HCT116 (cell line): ENCODE measurements around the gene PLEKHH2.
"Not testable (repeated sequence)": the region's sequence is repeated elsewhere in the genome, so short reads cannot be mapped to it uniquely, and the experiment has no call there.

Experiments
- POLR2A ChIP-seq: IDR thresholded peaks from 2 replicates; pipeline ENCODE4 v1.7.0; 2011; ENCODE audit warnings: borderline replicate concordance; ENCODE audit not compliant: insufficient read depth, insufficient read length; ENCODE audit errors: extremely low read depth
- RAD21 ChIP-seq: IDR thresholded peaks from 2 replicates; pipeline ENCODE4 v1.6.1; 2012; ENCODE audit warnings: low read depth, mild to moderate bottlenecking
- TF ChIP-seq, protein P1 (sequence below), 3 experiments: fragments of 200-600 bp in 1 of 3; sonication (generic) in 1 of 3; IDR thresholded peaks in 2 of 3; conservative IDR thresholded peaks in 1 of 3; 2 replicates each; pipeline ENCODE4 v1.5.1; 2012 to 2017; ENCODE audit warnings: low read depth in 2 of 3, low read length in 2 of 3, antibody characterized with exemption in 1 of 3, borderline replicate concordance in 1 of 3, control low read depth in 1 of 3, mild to moderate bottlenecking in 1 of 3, mixed read lengths in 1 of 3, mixed run types in 1 of 3, moderate library complexity in 1 of 3; ENCODE audit not compliant: insufficient read depth in 1 of 3

DNA sequence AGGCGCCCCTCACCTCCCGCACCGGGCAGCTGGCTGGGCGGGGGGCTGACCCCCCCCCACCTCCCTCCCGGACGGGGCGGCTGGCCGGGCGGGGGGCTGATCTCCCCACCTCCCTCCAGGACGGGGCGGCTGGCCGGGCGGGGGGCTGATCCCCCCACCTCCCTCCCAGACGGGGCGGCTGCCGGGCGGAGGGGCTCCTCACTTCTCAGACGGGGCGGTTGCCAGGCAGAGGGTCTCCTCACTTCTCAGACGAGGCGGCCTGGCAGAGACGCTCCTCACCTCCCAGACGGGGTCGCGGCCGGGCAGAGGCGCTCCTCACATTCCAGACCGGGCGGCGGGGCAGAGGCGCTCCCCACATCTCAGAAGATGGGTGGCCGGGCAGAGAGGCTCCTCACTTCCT, 40.7 kb downstream of the PLEKHH2 start:
- not testable (repeated sequence) for TF ChIP-seq POLR2A, RAD21
- TF ChIP-seq, protein P1, sequence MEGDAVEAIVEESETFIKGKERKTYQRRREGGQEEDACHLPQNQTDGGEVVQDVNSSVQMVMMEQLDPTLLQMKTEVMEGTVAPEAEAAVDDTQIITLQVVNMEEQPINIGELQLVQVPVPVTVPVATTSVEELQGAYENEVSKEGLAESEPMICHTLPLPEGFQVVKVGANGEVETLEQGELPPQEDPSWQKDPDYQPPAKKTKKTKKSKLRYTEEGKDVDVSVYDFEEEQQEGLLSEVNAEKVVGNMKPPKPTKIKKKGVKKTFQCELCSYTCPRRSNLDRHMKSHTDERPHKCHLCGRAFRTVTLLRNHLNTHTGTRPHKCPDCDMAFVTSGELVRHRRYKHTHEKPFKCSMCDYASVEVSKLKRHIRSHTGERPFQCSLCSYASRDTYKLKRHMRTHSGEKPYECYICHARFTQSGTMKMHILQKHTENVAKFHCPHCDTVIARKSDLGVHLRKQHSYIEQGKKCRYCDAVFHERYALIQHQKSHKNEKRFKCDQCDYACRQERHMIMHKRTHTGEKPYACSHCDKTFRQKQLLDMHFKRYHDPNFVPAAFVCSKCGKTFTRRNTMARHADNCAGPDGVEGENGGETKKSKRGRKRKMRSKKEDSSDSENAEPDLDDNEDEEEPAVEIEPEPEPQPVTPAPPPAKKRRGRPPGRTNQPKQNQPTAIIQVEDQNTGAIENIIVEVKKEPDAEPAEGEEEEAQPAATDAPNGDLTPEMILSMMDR (IDR thresholded peaks at IDR 0.05 in 2 of 3, conservative IDR thresholded peaks at IDR 0.05 in 1 of 3; ENCODE audit: borderline replicate concordance in 1 of 3, insufficient read depth in 1 of 3, low read depth in 2 of 3, low read length in 2 of 3): not testable (repeated sequence)
